ENCODE results near the gene AK4. TPM values are rescaled to one million over a fixed set of nuclear protein-coding genes. Genes with fewer than 3 reads are reported as not detected.
"Not testable (repeated sequence)": the region's sequence is repeated elsewhere in the genome, so short reads cannot be mapped to it uniquely, and the experiment has no call there.

AK4 gene
- total RNA-seq, result 19.8 and 36.6 TPM in 2 replicates

- not testable (repeated sequence) for DNase-seq (ENCODE audit: low read depth)
- peak within 1 kb of the TSS; percentile 62 for H3K4me3 ChIP-seq (ENCODE audit: low read depth, low read length)
These were observed at the start of gene AK4 for GRCh38 chr1:65148178-65148547. AK4 (plus strand) TSS chr1:65148203; CDS start chr1:65148408, 205 bp downstream.

DNA sequence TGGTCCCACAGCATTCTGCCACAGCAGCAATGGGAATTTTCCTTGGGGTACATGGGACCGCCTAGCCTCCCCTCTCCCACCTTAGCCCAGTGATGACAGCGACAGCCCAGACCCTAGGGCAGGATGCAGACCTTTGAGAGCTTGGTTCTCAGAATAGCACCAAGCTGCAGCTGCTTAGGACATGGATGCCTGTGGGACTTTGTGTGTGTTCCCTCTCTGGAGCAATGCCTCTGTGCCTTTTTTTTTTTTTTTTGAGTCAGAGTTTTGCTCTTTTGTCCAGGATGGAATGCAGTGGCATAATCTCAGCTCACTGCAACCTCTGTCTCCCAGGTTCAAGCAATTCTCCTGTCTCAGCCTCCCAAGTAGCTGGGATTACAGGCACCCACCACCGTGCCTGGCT, 44.2 kb upstream of the AK4 start:
- TF ChIP-seq, protein P1, sequence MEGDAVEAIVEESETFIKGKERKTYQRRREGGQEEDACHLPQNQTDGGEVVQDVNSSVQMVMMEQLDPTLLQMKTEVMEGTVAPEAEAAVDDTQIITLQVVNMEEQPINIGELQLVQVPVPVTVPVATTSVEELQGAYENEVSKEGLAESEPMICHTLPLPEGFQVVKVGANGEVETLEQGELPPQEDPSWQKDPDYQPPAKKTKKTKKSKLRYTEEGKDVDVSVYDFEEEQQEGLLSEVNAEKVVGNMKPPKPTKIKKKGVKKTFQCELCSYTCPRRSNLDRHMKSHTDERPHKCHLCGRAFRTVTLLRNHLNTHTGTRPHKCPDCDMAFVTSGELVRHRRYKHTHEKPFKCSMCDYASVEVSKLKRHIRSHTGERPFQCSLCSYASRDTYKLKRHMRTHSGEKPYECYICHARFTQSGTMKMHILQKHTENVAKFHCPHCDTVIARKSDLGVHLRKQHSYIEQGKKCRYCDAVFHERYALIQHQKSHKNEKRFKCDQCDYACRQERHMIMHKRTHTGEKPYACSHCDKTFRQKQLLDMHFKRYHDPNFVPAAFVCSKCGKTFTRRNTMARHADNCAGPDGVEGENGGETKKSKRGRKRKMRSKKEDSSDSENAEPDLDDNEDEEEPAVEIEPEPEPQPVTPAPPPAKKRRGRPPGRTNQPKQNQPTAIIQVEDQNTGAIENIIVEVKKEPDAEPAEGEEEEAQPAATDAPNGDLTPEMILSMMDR (conservative IDR thresholded peaks at IDR 0.05; ENCODE audit: low read depth, low read length), result no peak
- no peak overlapping the region for H3K4me3 ChIP-seq (ENCODE audit: low read depth, low read length)
- no peak for DNase-seq (ENCODE audit: low read depth)

- H3K4me3 ChIP-seq (ENCODE audit: low read depth, low read length), result no peak overlapping the region
- TF ChIP-seq, protein P1 (conservative IDR thresholded peaks at IDR 0.05; ENCODE audit: low read depth, low read length), result no peak
- DNase-seq (ENCODE audit: low read depth), result no peak
These were observed 43.0 kb upstream of the AK4 start for GRCh38 chr1:65104854-65105534.

GRCh38 chr1:65105596-65105995, 42.4 kb upstream of the AK4 start:
- TF ChIP-seq, protein P1 (conservative IDR thresholded peaks at IDR 0.05; ENCODE audit: low read depth, low read length), result no peak
- no peak for DNase-seq (ENCODE audit: low read depth)
- no peak overlapping the region for H3K4me3 ChIP-seq (ENCODE audit: low read depth, low read length)

DNA sequence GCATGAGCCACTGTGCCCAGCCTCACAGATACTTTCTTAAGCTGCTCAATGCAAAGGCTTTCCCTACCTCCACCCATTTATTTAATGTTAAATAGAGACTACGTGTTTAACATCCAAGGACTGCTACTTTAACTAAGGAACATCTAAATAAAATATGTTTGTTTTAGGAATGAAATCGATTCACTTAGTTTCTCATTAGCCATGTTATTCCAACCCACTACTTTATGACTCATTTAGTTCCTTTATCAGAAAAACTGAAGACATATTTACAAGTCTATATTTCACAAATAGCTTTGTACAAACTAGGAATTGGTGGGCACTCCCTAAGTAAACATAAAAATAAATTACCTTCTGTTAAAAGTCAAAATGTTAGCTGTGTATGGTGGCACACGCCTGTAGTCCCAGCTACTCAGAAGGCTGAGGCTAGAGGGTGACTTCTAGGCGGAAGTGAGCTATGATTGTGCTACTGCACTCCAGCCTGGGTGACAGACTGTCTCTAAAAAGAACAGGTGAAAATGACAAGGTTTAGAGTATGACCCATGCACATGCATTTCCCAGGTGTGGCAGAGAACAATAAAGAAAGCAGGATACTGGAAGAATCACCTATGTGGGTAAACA, 39.9 kb upstream of the AK4 start:
- TF ChIP-seq, protein P1 (conservative IDR thresholded peaks at IDR 0.05; ENCODE audit: low read depth, low read length), result no peak
- DNase-seq (ENCODE audit: low read depth), result no peak
- no peak overlapping the region for H3K4me3 ChIP-seq (ENCODE audit: low read depth, low read length)

- DNase-seq (ENCODE audit: low read depth), result no peak
- TF ChIP-seq, protein P1 (conservative IDR thresholded peaks at IDR 0.05; ENCODE audit: low read depth, low read length), result no peak
These were observed 38.5 kb upstream of the AK4 start for GRCh38 chr1:65109487-65109886.

DNA sequence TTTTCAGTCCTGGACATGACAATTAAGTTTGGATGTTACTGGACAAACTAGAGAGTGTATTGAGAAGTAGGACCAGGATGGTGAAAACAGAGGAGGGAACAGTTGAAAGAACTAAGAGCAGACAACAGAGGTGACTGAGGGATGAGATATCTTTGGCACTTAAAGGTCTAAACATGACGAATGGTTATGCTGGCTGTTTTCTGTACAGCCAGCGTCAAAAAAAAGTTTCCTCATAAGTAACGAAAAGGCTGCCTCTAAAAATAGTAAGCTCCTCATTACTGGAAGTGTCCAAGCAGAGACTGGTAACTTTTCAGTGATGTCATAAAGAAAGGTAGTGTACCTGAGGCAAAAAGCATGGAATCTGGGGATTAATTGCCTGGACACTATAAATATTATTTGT, 35.2 kb upstream of the AK4 start:
- DNase-seq (ENCODE audit: low read depth), result no peak
- H3K4me3 ChIP-seq (ENCODE audit: low read depth, low read length), result no peak overlapping the region
- TF ChIP-seq, protein P1 (conservative IDR thresholded peaks at IDR 0.05; ENCODE audit: low read depth, low read length), result no peak

More at GRCh38 chr1:65109487-65109886, 38.5 kb upstream of the AK4 start:
- no peak overlapping the region for H3K4me3 ChIP-seq (ENCODE audit: low read depth, low read length)
